ENCODE results near the gene OR5B21. TPM values are rescaled to one million over a fixed set of nuclear protein-coding genes. Genes with fewer than 3 reads are reported as not detected.

Gene OR5B21
- not detected in 2 replicates for total RNA-seq (2014; rRNA removed; shearing (Covaris generic))

DNA sequence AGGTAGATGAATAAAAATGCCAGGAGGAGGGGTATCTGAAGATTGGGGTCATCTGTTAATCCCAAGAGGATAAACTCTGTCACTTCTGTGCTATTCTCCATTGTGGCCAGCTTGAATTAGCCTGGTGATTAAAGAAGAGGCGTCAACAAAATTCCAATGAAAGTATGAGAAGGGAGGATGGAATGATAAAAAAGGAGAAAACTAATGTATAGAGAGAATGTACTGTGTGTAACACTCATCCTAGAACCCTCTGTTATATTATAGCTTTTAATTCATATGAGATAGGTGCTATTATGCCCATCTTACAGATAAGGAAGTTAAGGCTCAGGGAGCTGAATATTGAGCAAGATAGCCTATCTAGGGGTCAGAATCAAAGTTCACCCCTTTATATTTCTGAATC, at the start of gene OR5B21:
Gene OR5B21, minus strand, starts transcription at position 101 of the 400 bp plus-strand sequence. Its CDS starts 0 bp downstream, at position 101.
- no peak within 1 kb of the TSS for H3K27ac ChIP-seq
- no peak for DNase-seq (ENCODE audit: low read depth in 1 of 2, low spot score in 2 of 2)

GRCh38 chr11:58549644-58550043, 41.7 kb upstream of the OR5B21 start:
- Histone ChIP-seq H3K27me3 (replicated peaks) (no peaks in the 10 kb centered on the region), H3K9me3 (replicated peaks) (no peaks in the 10 kb centered on the region), H3K36me3 (peaks cover 38% of the 10 kb centered on the region), H3K4me3 (no peak overlapping the region), H3K27ac (no peak overlapping the region), H3K4me1 (replicated peaks) (no peaks in the 10 kb centered on the region)
- DNase-seq (ENCODE audit: low read depth in 1 of 2, low spot score in 2 of 2) = no peak

More for the DNA sequence above, at the start of gene OR5B21:
- H3K27me3 ChIP-seq (replicated peaks) = peaks cover under 1% of the 10 kb centered on the region; the same call in 1 of the 2 replicates
- no peaks in the 10 kb centered on the region for H3K9me3 ChIP-seq (replicated peaks)
- no peaks in the 10 kb centered on the region for H3K4me1 ChIP-seq (replicated peaks)
- H3K36me3 ChIP-seq = no peaks in the 10 kb centered on the region
- no peak within 1 kb of the TSS for H3K4me3 ChIP-seq

DNA sequence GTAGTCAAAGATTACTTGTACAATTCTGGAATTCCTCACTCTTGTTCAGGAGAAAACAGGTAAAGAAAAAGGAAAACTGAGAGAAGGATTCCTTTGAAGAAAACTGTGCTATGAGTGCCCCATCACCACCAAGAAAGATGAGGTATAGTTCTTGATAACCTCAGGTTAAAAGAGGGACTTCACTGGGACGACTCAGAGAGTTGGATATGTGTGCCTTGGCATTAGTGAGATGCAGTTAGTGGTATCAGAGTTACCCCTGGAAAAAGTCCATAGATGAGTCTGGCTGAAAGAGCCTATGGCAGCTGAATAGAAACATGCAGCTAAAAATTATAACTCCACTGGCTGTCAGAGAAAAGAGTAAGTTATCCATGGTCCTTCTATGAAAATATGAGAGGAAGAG, 38.9 kb upstream of the OR5B21 start:
- DNase-seq (ENCODE audit: low read depth in 1 of 2, low spot score in 2 of 2) = no peak
- Histone ChIP-seq H3K27me3 (replicated peaks) (no peaks in the 10 kb centered on the region), H3K27ac (no peak overlapping the region), H3K9me3 (replicated peaks) (no peaks in the 10 kb centered on the region), H3K4me1 (replicated peaks) (no peaks in the 10 kb centered on the region), H3K4me3 (no peak overlapping the region), H3K36me3 (peaks cover 27% of the 10 kb centered on the region)

DNA sequence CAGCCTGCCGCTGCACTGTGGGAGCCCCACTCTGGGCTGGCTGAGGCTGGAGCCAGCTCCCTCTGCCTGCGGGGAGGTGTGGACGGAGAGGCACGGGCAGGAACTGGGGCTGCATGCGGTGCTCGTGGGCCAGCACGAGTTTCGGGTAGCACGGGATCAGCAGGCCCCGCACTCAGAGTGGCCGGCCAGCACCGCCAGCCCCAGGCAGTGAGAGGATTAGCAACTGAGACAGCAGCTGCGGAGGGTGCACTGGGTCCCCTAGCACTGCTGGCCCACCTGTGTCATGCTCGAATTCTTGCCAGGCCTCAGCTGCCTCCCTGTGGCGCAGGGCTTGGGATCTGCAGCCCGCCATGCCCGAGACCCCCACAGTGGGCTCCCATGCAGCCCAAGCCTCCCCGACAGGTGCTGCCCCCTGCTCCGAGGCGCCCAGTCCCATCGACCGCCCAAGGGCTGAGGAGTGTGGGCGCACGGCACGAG, 24.0 kb upstream of the OR5B21 start:
- H3K9me3 ChIP-seq (replicated peaks) = no peaks in the 10 kb centered on the region
- H3K4me1 ChIP-seq (replicated peaks) = no peaks in the 10 kb centered on the region
- no peak for DNase-seq (ENCODE audit: low read depth in 1 of 2, low spot score in 2 of 2)
- no peak overlapping the region for H3K27ac ChIP-seq
- H3K27me3 ChIP-seq (replicated peaks) = no peaks in the 10 kb centered on the region
- H3K36me3 ChIP-seq = 0 out of 2 replicates have a peak, but pooled peaks cover 7% of the 10 kb centered on the region
- no peak overlapping the region for H3K4me3 ChIP-seq

GRCh38 chr11:58530236-58530635, 22.3 kb upstream of the OR5B21 start:
- no peak for DNase-seq (ENCODE audit: low read depth in 1 of 2, low spot score in 2 of 2)
- Histone ChIP-seq H3K27ac (no peak overlapping the region), H3K4me1 (replicated peaks) (no peaks in the 10 kb centered on the region), H3K27me3 (replicated peaks) (no peaks in the 10 kb centered on the region), H3K4me3 (no peak overlapping the region), H3K9me3 (replicated peaks) (no peaks in the 10 kb centered on the region), H3K36me3 (0 out of 2 replicates have a peak, but pooled peaks cover 8% of the 10 kb centered on the region)

- no peak for DNase-seq (ENCODE audit: low read depth in 1 of 2, low spot score in 2 of 2)
- H3K4me3 ChIP-seq = no peak overlapping the region
- no peaks in the 10 kb centered on the region for H3K4me1 ChIP-seq (replicated peaks)
- H3K36me3 ChIP-seq = 0 out of 2 replicates have a peak, but pooled peaks cover 8% of the 10 kb centered on the region
- no peaks in the 10 kb centered on the region for H3K9me3 ChIP-seq (replicated peaks)
- no peaks in the 10 kb centered on the region for H3K27me3 ChIP-seq (replicated peaks)
- no peak overlapping the region for H3K27ac ChIP-seq
Measured at GRCh38 chr11:58527429-58527828, 19.5 kb upstream of the OR5B21 start.

DNA sequence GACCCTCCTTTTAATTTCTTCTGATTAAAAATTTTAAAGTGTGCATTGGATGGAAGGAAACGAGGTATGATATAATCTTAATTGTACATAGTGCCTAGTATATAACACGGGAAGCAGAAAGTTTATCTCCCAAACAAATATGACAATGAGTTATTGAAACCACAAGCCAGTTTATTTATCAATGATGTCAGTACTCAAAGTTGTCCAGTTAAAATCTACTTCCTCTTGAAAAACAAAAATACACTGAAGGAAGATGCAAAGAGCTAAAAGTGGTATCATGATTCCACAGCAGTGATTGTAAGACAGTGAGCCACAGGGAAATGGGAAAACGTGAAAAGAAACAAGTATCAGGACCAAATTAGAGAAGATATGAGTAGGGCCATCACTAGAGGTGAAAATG, 18.8 kb upstream of the OR5B21 start:
- H3K27ac ChIP-seq = no peak overlapping the region
- no peaks in the 10 kb centered on the region for H3K9me3 ChIP-seq (replicated peaks)
- H3K36me3 ChIP-seq = 0 out of 2 replicates have a peak, but pooled peaks cover 8% of the 10 kb centered on the region
- no peak for DNase-seq (ENCODE audit: low read depth in 1 of 2, low spot score in 2 of 2)
- no peaks in the 10 kb centered on the region for H3K4me1 ChIP-seq (replicated peaks)
- no peak overlapping the region for H3K4me3 ChIP-seq
- no peaks in the 10 kb centered on the region for H3K27me3 ChIP-seq (replicated peaks)

- 0 out of 2 replicates have a peak, but pooled peaks cover 5% of the 10 kb centered on the region for H3K36me3 ChIP-seq
- DNase-seq (ENCODE audit: low read depth in 1 of 2, low spot score in 2 of 2) = no peak
- no peak overlapping the region for H3K4me3 ChIP-seq
Measured at GRCh38 chr11:58525037-58525614, 17.2 kb upstream of the OR5B21 start.

DNA sequence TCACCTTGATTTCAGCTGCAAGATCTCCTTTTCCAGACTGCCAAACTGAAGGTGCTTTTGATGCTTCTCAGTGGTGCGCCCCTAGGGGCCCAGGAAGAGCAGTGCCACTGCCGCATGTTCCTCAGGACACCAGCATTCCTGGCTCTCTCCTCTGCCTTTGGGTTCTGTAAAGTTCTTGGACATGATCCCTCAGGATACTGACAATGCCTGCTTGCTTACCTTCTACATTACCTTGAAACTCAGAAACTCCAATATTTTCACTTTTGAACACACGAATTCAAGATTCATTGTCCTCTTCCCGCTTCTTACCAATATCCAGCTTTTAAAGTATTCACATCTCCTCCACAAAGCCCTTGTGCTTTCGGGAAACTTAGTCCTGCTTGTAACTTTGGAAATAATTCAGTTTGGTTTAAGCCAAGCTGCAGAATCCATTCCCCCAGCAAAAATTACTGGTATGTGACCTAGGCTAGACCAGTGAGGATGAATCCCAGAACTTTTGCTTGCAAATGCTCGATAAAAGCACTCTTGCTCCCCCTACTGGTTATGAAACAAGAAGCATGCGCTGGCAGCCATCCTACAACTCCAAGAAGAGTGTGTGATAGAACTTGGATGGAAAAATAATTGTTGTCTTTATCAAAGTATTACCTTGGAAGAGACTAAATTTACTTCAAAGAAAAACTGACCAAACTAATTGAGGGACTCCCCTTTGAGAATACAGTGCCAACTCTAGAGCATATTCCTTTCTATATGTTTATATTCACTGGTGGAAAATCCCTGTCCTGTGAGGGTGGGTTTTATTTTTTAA, 16.5 kb upstream of the OR5B21 start:
- H3K4me1 ChIP-seq (replicated peaks) = no peaks in the 10 kb centered on the region
- 0 out of 2 replicates have a peak, but pooled peaks cover 5% of the 10 kb centered on the region for H3K36me3 ChIP-seq
- H3K9me3 ChIP-seq (replicated peaks) = no peaks in the 10 kb centered on the region
- H3K27ac ChIP-seq = no peak overlapping the region
- H3K27me3 ChIP-seq (replicated peaks) = 0 out of 2 replicates have a peak, but pooled peaks cover 3% of the 10 kb centered on the region
- DNase-seq (ENCODE audit: low read depth in 1 of 2, low spot score in 2 of 2) = peak; percentile 51 to 53
- no peak overlapping the region for H3K4me3 ChIP-seq

More at GRCh38 chr11:58525037-58525614, 17.2 kb upstream of the OR5B21 start:
- Histone ChIP-seq H3K27me3 (replicated peaks) (no peaks in the 10 kb centered on the region), H3K9me3 (replicated peaks) (no peaks in the 10 kb centered on the region), H3K27ac (no peak overlapping the region), H3K4me1 (replicated peaks) (no peaks in the 10 kb centered on the region)

- Histone ChIP-seq H3K9me3 (replicated peaks) (no peaks in the 10 kb centered on the region), H3K4me1 (replicated peaks) (no peaks in the 10 kb centered on the region), H3K36me3 (no peaks in the 10 kb centered on the region), H3K27ac (no peak overlapping the region), H3K4me3 (no peak overlapping the region), H3K27me3 (replicated peaks) (peaks cover 6% of the 10 kb centered on the region; the same call in 1 of the 2 replicates)
- peak; percentile 45 to 49 for DNase-seq (ENCODE audit: low read depth in 1 of 2, low spot score in 2 of 2)
Measured at GRCh38 chr11:58513747-58514367, 6.0 kb upstream of the OR5B21 start.

GRCh38 chr11:58511636-58512035, 3.7 kb upstream of the OR5B21 start:
- no peak overlapping the region for H3K4me3 ChIP-seq
- no peaks in the 10 kb centered on the region for H3K9me3 ChIP-seq (replicated peaks)
- H3K27ac ChIP-seq = no peak overlapping the region
- peaks cover 4% of the 10 kb centered on the region; the same call in 1 of the 2 replicates for H3K27me3 ChIP-seq (replicated peaks)
- no peaks in the 10 kb centered on the region for H3K4me1 ChIP-seq (replicated peaks)
- DNase-seq (ENCODE audit: low read depth in 1 of 2, low spot score in 2 of 2) = no peak
- H3K36me3 ChIP-seq = no peaks in the 10 kb centered on the region

- Histone ChIP-seq H3K27ac (no peak overlapping the region), H3K4me3 (no peak overlapping the region), H3K4me1 (replicated peaks) (no peaks in the 10 kb centered on the region), H3K36me3 (no peaks in the 10 kb centered on the region), H3K27me3 (replicated peaks) (no peaks in the 10 kb centered on the region; the same call in 1 of the 2 replicates), H3K9me3 (replicated peaks) (no peaks in the 10 kb centered on the region)
- no peak for DNase-seq (ENCODE audit: low read depth in 1 of 2, low spot score in 2 of 2)
Measured at GRCh38 chr11:58509748-58510147, 1.8 kb upstream of the OR5B21 start.

DNA sequence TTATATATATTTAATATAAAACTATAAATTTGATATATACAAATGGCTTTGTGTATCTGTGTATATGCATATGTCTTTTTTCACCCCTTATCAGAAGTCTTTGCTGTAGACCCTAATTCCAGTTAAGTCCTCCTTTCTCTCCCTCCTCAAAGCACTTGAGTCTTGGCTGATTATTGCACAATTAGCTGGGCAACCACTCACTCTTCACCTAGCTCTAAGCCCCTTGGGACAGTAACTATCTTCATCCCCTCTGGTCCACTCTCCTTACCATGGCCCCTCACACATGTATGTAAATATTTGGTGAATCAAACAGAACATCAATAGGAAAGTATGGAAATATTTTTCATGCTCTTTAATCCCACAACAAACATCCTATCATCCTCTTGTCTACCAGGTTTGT, 909 bp upstream of the OR5B21 start:
- H3K4me1 ChIP-seq (replicated peaks) = no peaks in the 10 kb centered on the region
- H3K4me3 ChIP-seq = no peak overlapping the region
- no peak overlapping the region for H3K27ac ChIP-seq
- H3K27me3 ChIP-seq (replicated peaks) = no peaks in the 10 kb centered on the region; the same call in 1 of the 2 replicates
- no peaks in the 10 kb centered on the region for H3K9me3 ChIP-seq (replicated peaks)
- DNase-seq (ENCODE audit: low read depth in 1 of 2, low spot score in 2 of 2) = no peak
- no peaks in the 10 kb centered on the region for H3K36me3 ChIP-seq
